GM18526 (cell line): ENCODE data around the gene MID1.

Source experiments
- POLR2A ChIP-seq: IDR thresholded peaks from 3 replicates; pipeline ENCODE4 v1.6.1; 2011; ENCODE audit not compliant: insufficient read length; ENCODE audit errors: extremely low read depth

The MID1 gene

DNA sequence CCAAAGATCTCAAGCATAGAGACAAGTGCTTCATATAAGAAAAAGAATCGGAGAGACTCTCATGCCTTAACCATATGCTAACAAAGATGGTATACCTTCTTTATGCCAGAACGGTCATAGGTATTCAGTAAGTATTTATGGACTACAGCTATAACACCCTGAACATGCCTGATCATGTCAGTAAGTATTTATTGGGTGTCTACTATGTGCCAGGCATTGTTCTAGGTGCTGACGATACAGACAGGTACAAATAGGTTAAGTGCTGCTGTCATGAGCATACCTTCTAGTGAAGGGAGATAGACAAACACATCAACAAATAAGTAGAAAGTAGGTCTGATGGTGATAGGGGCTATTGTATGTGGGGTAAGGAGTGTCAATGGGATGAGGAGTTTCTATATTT, 9.5 kb upstream of the MID1 start:
- TF ChIP-seq POLR2A = no peak

GRCh38 chrX:10628906-10629305, 8.5 kb upstream of the MID1 start:
- TF ChIP-seq POLR2A = no peak

DNA sequence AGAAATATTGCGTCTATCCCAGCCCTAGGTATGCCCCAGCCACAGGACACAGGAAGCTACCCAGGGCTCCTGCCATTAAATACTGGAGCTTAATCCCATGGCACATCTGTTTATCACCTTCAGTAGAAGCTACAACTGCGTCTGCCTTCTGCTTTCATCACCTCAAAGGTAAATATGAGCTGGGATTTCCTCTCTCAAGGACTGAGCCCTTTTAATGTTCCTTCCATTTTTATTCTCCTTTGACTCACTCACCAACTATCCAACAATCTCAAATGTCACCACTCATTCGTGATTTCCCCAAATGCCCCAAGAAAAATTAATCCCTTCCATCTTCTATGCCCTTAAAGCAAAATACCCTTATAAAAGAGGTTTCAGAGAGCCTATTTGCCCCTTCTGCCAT, 1.8 kb upstream of the MID1 start:
- TF ChIP-seq POLR2A = no peak

- no peak for TF ChIP-seq POLR2A
Observed at GRCh38 chrX:10619425-10620046, 849 bp downstream of the MID1 start.

GRCh38 chrX:10618961-10619360, 1.4 kb downstream of the MID1 start:
- no peak for TF ChIP-seq POLR2A

GRCh38 chrX:10617999-10618351, 2.4 kb downstream of the MID1 start:
- TF ChIP-seq POLR2A = no peak

DNA sequence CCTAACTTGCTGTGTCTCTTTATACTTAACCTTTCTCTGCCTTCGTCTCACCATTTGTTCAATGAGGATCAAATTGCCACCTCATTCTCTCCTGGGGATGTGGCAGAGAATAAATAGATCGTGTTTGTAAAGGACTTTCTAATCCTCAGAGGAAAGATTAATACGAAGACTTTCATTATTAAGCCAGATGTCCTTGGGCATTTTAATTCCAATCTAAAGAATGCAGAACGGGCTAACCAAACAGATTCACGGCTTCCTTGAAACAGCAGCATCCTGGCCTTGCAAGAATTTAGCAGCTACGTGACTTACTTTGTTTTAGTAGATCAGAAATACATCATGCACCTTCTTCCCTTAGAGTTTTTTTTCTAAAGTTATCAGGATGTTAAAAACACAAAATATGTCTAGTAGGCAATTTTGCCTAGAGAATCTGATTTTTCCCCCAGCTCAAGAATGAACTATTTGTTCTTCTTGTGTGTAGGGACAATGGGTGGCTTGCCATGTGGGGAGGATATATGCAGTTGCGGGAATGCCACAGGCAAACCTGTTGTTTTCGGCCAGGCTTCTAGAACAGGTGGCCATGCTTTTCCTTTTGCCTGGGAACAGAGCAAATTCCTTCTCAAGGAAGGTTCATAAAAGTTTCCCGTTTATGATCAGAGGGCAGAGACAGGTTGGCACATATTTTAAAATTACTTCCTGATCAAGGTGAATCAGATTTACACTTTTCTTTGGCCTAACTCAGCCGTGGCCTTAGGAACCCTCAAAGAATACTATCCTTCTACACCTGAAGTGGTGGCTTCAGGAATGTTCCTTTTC, 3.0 kb downstream of the MID1 start:
- TF ChIP-seq POLR2A = no peak

- no peak for TF ChIP-seq POLR2A
Observed at GRCh38 chrX:10615931-10616774, 4.2 kb downstream of the MID1 start.

DNA sequence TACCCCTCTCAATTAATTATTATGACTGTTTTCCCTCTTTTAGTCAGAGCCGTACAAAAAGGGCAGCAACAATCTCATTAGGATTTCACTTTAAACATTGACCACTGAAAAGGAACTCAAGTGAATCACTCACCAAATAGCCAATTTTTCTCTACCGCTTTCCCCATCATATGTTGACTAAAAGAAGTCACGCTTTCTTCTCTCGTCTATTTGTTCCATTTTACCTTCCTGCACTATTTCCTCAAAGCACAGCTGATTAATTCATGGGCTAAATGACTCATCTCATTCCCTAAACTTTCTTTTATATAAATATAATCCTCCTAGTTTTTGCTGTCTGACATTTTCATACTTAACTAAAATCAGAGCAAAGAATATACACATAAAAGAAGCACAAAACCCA, 8.2 kb downstream of the MID1 start:
- no peak for TF ChIP-seq POLR2A

DNA sequence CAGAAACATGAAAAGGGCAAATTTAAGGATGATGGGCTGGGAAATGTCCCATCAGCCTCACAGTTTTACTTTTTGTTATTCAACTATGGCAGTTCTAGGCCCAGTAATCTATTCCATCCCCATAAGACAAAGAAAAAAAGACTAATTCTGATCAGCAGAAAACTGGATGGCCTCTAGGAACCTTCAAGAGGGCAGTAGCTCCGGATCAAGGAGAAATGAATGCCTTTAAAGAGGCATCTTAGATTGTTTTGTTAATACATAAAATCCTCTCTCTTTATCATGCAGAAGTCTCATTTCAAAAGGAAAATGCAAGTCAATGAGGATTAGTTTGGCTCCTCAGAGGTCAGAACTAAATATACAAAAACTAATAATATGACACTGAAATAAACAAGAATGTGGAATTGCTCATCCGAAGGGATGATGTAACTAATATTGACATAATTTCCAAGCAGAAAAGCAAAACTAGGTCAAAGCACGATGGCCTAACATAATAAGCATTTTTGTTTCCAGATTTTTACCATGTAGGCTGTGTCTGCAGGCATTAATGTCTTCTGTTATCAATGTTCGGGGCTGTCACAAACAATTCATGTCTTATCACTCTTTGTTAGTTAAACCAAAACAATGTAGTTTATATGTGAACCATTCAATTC, 8.8 kb downstream of the MID1 start:
- no peak for TF ChIP-seq POLR2A

GRCh38 chrX:10608099-10608498, 12.3 kb downstream of the MID1 start:
- no peak for TF ChIP-seq POLR2A

- no peak for TF ChIP-seq POLR2A
Observed at GRCh38 chrX:10607233-10607632, 13.2 kb downstream of the MID1 start.

DNA sequence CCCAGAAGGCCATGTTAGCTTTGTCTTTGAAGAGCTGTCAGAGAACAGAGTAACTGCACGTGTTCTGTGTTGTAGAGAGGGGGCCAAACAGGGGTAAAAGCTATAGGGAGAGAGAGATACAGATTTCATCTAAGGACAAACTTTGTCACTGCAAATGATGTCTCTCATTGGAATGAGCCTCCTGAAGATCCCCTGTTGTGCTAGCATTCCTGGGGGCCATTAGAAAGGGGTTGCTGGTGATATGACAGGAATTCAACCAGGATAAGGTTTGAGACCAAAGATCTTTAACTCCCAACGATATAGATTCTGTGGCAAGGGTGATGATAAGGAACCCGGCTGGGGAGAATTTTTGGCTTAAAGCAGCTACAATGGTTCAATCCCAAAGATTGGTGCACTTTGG, 16.8 kb downstream of the MID1 start:
- TF ChIP-seq POLR2A = no peak

GRCh38 chrX:10602646-10603045, 17.7 kb downstream of the MID1 start:
- no peak for TF ChIP-seq POLR2A

GRCh38 chrX:10600479-10600878, 19.9 kb downstream of the MID1 start:
- TF ChIP-seq POLR2A = no peak
